Left ventricle myocardium inferior (tissue), 1 donor: ENCODE data around the gene MT1G. TPM values are rescaled to one million over a fixed set of nuclear protein-coding genes. Genes with fewer than 3 reads are reported as not detected.
A peak's percentile ranks its signal among the peaks of the same experiment; 100 is the strongest.

ENCODE experiments used
- DNase-seq: peaks from one replicate; pipeline ENCODE4 v3.0.0-alpha.2; 2020
- H3K27ac ChIP-seq: fragments of 200-600 bp; replicated peaks from 2 replicates; pipeline ENCODE4 v1.8.0; 2021
- H3K27me3 ChIP-seq: fragments of 200-600 bp; 2 replicates; pipeline ENCODE4 v1.8.0; 2021; ENCODE audit warnings: low read depth
- H3K36me3 ChIP-seq: fragments of 200-600 bp; 2 replicates; pipeline ENCODE4 v1.8.0; 2021
- H3K4me1 ChIP-seq: fragments of 200-600 bp; 2 replicates; pipeline ENCODE4 v1.8.0; 2021
- H3K4me3 ChIP-seq: fragments of 200-600 bp; 2 replicates; pipeline ENCODE4 v1.8.0; 2021; ENCODE audit warnings: mild to moderate bottlenecking, moderate library complexity
- H3K9me3 ChIP-seq: fragments of 200-600 bp; replicated peaks from 2 replicates; pipeline ENCODE4 v1.8.0; 2021
- CTCF ChIP-seq: fragments of 200-600 bp; IDR thresholded peaks from 2 replicates; pipeline ENCODE4 v1.8.0; 2021; ENCODE audit warnings: antibody characterized with exemption, mild to moderate bottlenecking, borderline replicate concordance
- intact Hi-C: fragments of 100-400 bp; cut with micrococcal nuclease; formaldehyde crosslinking; loops from one replicate; pipeline ENCODE4 v1.11.0; 2022
- total RNA-seq: library from RNA; stranded (reverse); fragmentation: NEBNext Ultra II Directional; extraction: Animal tissue kit (Norgen Biotek cat#: 25700); gene quantifications from one replicate; pipeline ENCODE4 v1.2.1, GENCODE V29; 2021
- donor health status: DM: no; HTN: yes; CAD: no; lungs with severe emphysema.

Gene MT1G
- total RNA-seq, 1 donor from 2014 or later, result not detected

DNA sequence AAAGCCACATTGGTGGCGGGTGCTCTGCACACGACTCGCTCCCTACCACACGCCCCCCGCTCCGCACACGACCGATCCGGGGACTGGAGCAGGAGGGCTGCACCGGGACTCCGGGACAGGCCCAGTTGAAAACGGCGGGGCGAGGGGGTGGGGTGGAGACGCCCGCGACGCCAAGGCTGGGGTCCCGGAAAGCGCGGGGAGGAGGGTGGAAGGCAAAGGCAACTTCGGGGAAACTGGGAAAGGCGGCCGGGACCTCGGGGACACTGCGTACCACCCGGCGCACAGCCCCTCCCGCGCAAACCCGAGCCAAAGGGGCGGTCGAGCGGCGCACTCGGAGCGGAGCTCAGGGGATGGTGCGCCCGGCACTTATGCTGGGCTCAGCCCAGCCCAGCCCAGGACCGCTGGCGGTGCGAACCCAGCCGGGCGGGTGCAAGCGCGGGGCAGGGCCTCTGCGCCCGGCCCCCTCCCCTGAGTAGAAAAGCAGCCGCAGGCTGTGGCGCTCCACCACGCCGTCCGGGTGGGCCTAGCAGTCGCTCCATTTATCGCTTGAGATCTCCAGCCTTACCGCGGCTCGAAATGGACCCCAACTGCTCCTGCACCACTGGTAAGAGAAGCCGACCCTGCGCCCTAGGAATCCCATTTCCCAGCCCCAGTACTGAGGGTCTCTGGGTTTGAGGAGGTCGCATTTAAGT, 35.6 kb downstream of the MT1G start, which contains the start of gene MT1M:
Gene MT1M, plus strand, starts transcription at position 504 of the 692 bp plus-strand sequence. Its CDS starts 73 bp downstream, at position 577.
- Histone ChIP-seq H3K4me3 (peak within 1 kb of the TSS; percentile 69), H3K27ac (peak within 1 kb of the TSS; percentile 84), H3K4me1 (peaks cover 29% of the 10 kb centered on the region), H3K27me3 (peaks cover 36% of the 10 kb centered on the region), H3K36me3 (no peaks in the 10 kb centered on the region), H3K9me3 (no peaks in the 10 kb centered on the region)
- intact Hi-C loops, result no loop called here
- peak; percentile 72 for DNase-seq
- no peak for TF ChIP-seq CTCF

DNA sequence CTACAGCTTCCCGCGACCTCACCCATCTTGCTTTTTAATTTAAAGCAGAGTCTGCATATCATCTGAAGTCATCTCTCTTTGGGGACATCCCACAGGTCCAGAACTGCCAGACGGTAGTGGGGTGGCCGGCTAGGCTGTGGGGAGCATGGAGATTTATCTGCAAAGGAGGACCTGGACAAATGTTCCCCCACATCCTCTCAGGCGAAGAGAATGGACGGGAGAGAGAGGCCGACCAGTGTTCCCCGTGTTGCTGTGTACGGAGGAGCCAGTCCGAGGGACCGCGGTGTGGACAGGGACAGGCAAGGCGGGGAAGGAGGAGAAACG, 36.1 kb downstream of the MT1G start:
- DNase-seq, result no peak
- Histone ChIP-seq H3K4me1 (peaks cover 34% of the 10 kb centered on the region), H3K9me3 (no peaks in the 10 kb centered on the region), H3K27me3 (peaks cover 33% of the 10 kb centered on the region), H3K27ac (peak overlapping the region; percentile 84), H3K4me3 (peak overlapping the region; percentile 69), H3K36me3 (no peaks in the 10 kb centered on the region)
- TF ChIP-seq CTCF, result no peak
- intact Hi-C loops, result no loop called here

GRCh38 chr16:56631197-56631596, 36.7 kb downstream of the MT1G start:
- H3K4me3 ChIP-seq, result peak overlapping the region; percentile 69
- H3K36me3 ChIP-seq, result no peaks in the 10 kb centered on the region
- peaks cover 40% of the 10 kb centered on the region for H3K4me1 ChIP-seq
- intact Hi-C loops, result no loop called here
- H3K9me3 ChIP-seq, result no peaks in the 10 kb centered on the region
- no peak for DNase-seq
- peaks cover 27% of the 10 kb centered on the region for H3K27me3 ChIP-seq
- TF ChIP-seq CTCF, result no peak
- peak overlapping the region; percentile 84 for H3K27ac ChIP-seq

DNA sequence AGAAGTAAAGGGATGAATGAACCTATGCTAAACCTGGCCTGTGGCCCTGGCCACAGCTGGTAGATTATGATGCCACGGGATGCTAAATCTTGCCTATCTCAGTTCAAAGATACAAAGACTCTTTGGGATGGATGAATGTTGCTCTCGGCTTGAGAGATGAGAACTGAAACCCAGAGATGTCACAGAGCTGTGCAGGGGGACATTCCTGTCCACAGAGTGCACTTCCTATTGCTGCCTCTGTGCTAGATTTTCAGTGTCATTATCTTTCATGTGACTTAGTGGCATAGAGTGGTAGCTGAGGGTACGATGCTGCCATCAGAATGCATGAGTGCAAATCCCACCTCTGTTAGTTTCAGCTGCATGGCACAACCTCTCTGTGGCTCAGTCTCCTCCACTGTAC, 37.7 kb downstream of the MT1G start:
- Histone ChIP-seq H3K27me3 (peaks cover 17% of the 10 kb centered on the region), H3K4me3 (no peak overlapping the region), H3K27ac (no peak overlapping the region), H3K4me1 (peaks cover 43% of the 10 kb centered on the region), H3K36me3 (no peaks in the 10 kb centered on the region), H3K9me3 (no peaks in the 10 kb centered on the region)
- intact Hi-C loops, result no loop called here
- no peak for TF ChIP-seq CTCF
- DNase-seq, result no peak

DNA sequence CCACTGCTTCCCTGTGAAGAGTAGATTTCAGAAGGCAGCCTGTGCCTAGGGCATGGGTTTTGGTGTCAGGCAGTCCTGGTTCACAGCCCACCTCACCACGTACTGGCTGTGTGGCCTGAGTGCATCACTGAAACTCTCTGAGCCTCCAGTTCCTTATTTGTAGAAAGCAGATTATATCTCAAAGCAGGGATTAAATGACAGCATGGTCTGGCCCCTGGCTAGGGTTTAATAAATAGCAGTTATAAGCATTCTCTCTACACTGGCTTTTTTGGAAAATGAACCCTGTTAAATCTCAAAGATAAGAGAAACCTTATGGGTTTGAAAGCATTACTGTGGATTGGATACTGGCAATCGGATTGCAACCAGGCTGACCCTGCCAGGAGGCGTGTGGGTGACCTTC, 38.3 kb downstream of the MT1G start:
- Histone ChIP-seq H3K9me3 (no peaks in the 10 kb centered on the region), H3K4me1 (peaks cover 46% of the 10 kb centered on the region), H3K27ac (no peak overlapping the region), H3K27me3 (peaks cover 10% of the 10 kb centered on the region), H3K4me3 (no peak overlapping the region), H3K36me3 (no peaks in the 10 kb centered on the region)
- DNase-seq, result no peak
- no peak for TF ChIP-seq CTCF
- intact Hi-C loops, result no loop called here
